ENCODE measurements around the gene SNAPC3. TPM values are rescaled to one million over a fixed set of nuclear protein-coding genes. Genes with fewer than 3 reads are reported as not detected.

Gene SNAPC3
- total and polyA plus RNA-seq, 8 donors: 7.0 to 16.0 (median 8.8) TPM

GRCh38 chr9:15444141-15444540 lies 21.5 kb downstream of the SNAPC3 start:
- ATAC-seq (peak; percentile 51 to 92 (median 74)), DNase-seq (no peak), FAIRE-seq (no peak)
- no peak for TF ChIP-seq CTCF (IDR thresholded peaks at IDR 0.05)
- no peak overlapping the region for H3K27ac ChIP-seq
- intact Hi-C loops (cut with DNase I): no loop called here
- no peaks in the 10 kb centered on the region for H3K9me3 ChIP-seq
- peaks cover 7 to 15% (median 8%) of the 10 kb centered on the region in 3 donors for H3K4me1 ChIP-seq
- no peak overlapping the region for H3K4me3 ChIP-seq
- peaks cover 5 to 46% (median 12%) of the 10 kb centered on the region in 3 donors for H3K36me3 ChIP-seq
- WGBS, 2 donors: 8 to 15% methylated on average over 3 of the region's 3 CpGs
- H3K27me3 ChIP-seq: no peaks in the 10 kb centered on the region

GRCh38 chr9:15453956-15454355 lies 31.3 kb downstream of the SNAPC3 start:
- FAIRE-seq (no peak), ATAC-seq (no peak), DNase-seq (no peak)
- no peaks in the 10 kb centered on the region for H3K4me1 ChIP-seq
- peaks cover 0 to 38% (median 8%) of the 10 kb centered on the region in 3 donors for H3K36me3 ChIP-seq
- H3K4me3 ChIP-seq: no peak overlapping the region
- no peak overlapping the region for H3K27ac ChIP-seq
- 85 to 90% methylated on average over 5 of the region's 5 CpGs for WGBS, 2 donors
- H3K9me3 ChIP-seq: no peaks in the 10 kb centered on the region
- intact Hi-C loops (cut with DNase I): no loop called here
- no peaks in the 10 kb centered on the region for H3K27me3 ChIP-seq
- TF ChIP-seq CTCF (IDR thresholded peaks at IDR 0.05): no peak

GRCh38 chr9:15461056-15461455 lies 38.4 kb downstream of the SNAPC3 start:
- H3K9me3 ChIP-seq: no peaks in the 10 kb centered on the region
- no peaks in the 10 kb centered on the region for H3K27me3 ChIP-seq
- FAIRE-seq (no peak), DNase-seq (no peak), ATAC-seq (no peak)
- 95 to 96% methylated on average over 8 of the region's 8 CpGs for WGBS, 2 donors
- H3K4me3 ChIP-seq: no peak overlapping the region
- intact Hi-C loops (cut with DNase I): no loop called here
- TF ChIP-seq CTCF (IDR thresholded peaks at IDR 0.05): no peak
- H3K4me1 ChIP-seq: no peaks in the 10 kb centered on the region
- no peak overlapping the region for H3K27ac ChIP-seq
- H3K36me3 ChIP-seq: peaks cover 0 to 35% (median 0%) of the 10 kb centered on the region in 3 donors

- 64% methylated on average over 2 of the region's 2 CpGs for WGBS, 2 donors
- intact Hi-C loops (cut with DNase I): no loop called here
- H3K27ac ChIP-seq: no peak overlapping the region
- TF ChIP-seq CTCF (IDR thresholded peaks at IDR 0.05): no peak
- no peaks in the 10 kb centered on the region for H3K9me3 ChIP-seq
- FAIRE-seq (no peak), ATAC-seq (no peak), DNase-seq (no peak)
- peaks cover 0 to 35% (median 0%) of the 10 kb centered on the region in 3 donors for H3K36me3 ChIP-seq
- no peaks in the 10 kb centered on the region for H3K4me1 ChIP-seq
- H3K27me3 ChIP-seq: no peaks in the 10 kb centered on the region
- H3K4me3 ChIP-seq: no peak overlapping the region
Observed at GRCh38 chr9:15461601-15462000, 38.9 kb downstream of the SNAPC3 start.

DNA sequence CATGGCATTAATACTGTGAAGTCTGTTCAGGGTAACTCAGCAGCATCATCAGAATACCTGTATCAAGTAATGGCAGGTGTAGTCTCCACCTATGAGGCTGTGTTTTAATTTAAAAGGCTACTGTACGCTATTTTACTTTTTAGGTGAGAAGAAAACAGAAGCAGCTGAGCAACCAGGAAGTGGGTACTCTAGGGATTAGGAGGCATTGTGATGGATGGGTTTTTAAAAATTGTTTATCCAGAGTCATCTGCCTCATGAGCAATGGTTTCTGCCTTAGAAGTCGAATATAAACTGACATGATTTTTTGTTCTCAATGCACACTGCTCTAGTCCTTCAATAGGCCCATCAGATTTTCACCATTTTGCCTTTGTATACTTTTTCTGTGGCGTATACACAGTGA lies 45.5 kb downstream of the SNAPC3 start:
- no peak for FAIRE-seq
- Histone ChIP-seq H3K27me3 (no peaks in the 10 kb centered on the region), H3K4me3 (no peak overlapping the region), H3K4me1 (peaks cover 10 to 15% (median 11%) of the 10 kb centered on the region in 3 donors), H3K36me3 (no peaks in the 10 kb centered on the region), H3K9me3 (no peaks in the 10 kb centered on the region), H3K27ac (no peak overlapping the region)
- 83 to 86% methylated on average over 3 of the region's 3 CpGs for WGBS, 2 donors
- no peak for DNase-seq
- ATAC-seq: peak in 2 of 4 donors; percentile 46 to 52
- no peak for TF ChIP-seq CTCF (IDR thresholded peaks at IDR 0.05)
- intact Hi-C loops (cut with DNase I): no loop called here
